ENCODE results near the gene AKAP6.

The AKAP6 gene

GRCh38 chr14:32865827-32866376, 536.8 kb downstream of the AKAP6 start:
- no peak for DNase-seq

- DNase-seq, result no peak
Measured at GRCh38 chr14:32883188-32883587, 554.1 kb downstream of the AKAP6 start.
